HG03060 (cell line): ENCODE measurements around the gene HNRNPA3.
"Not testable (repeated sequence)": the region's sequence is repeated elsewhere in the genome, so short reads cannot be mapped to it uniquely, and the experiment has no call there.

Source experiments
- ATAC-seq: cut with Tn5 transposase; IDR thresholded peaks from one replicate; pipeline ENCODE4 v1.9.1; 2021; ENCODE audit warnings: low read depth, moderate number of reproducible peaks; ENCODE audit not compliant: unreplicated experiment

The HNRNPA3 gene

GRCh38 chr2:177188482-177189469 lies 23.8 kb upstream of the HNRNPA3 start:
- ATAC-seq = no peak

GRCh38 chr2:177190941-177191340 lies 21.7 kb upstream of the HNRNPA3 start:
- no peak for ATAC-seq

- no peak for ATAC-seq
Observed at GRCh38 chr2:177192788-177193187, 19.8 kb upstream of the HNRNPA3 start.

- ATAC-seq = no peak
Observed at GRCh38 chr2:177193240-177193639, 19.4 kb upstream of the HNRNPA3 start.

- no peak for ATAC-seq
Observed at GRCh38 chr2:177195194-177195593, 17.4 kb upstream of the HNRNPA3 start.

GRCh38 chr2:177200419-177200818 lies 12.2 kb upstream of the HNRNPA3 start:
- ATAC-seq = not testable (repeated sequence)

GRCh38 chr2:177201919-177202346 lies 10.7 kb upstream of the HNRNPA3 start:
- no peak for ATAC-seq

- no peak for ATAC-seq
Observed at GRCh38 chr2:177204417-177204816, 8.2 kb upstream of the HNRNPA3 start.

GRCh38 chr2:177207101-177207500 lies 5.5 kb upstream of the HNRNPA3 start:
- peak; percentile 54 for ATAC-seq

GRCh38 chr2:177211169-177211568 lies 1.4 kb upstream of the HNRNPA3 start:
- ATAC-seq = no peak

GRCh38 chr2:177211576-177212105 lies 953 bp upstream of the HNRNPA3 start:
- ATAC-seq = no peak

GRCh38 chr2:177212891-177213856 lies 580 bp downstream of the HNRNPA3 start:
- peak; percentile 29 for ATAC-seq

GRCh38 chr2:177217247-177217843 lies 4.8 kb downstream of the HNRNPA3 start:
- ATAC-seq = no peak

- ATAC-seq = not testable (repeated sequence)
Observed at GRCh38 chr2:177219787-177220186, 7.2 kb downstream of the HNRNPA3 start.

GRCh38 chr2:177221534-177221933 lies 8.9 kb downstream of the HNRNPA3 start:
- ATAC-seq = no peak

- ATAC-seq = no peak
Observed at GRCh38 chr2:177221970-177222369, 9.4 kb downstream of the HNRNPA3 start.

- ATAC-seq = not testable (repeated sequence)
Observed at GRCh38 chr2:177223436-177223835, 10.8 kb downstream of the HNRNPA3 start.

GRCh38 chr2:177225965-177226360 lies 13.4 kb downstream of the HNRNPA3 start:
- ATAC-seq = no peak

- no peak for ATAC-seq
Observed at GRCh38 chr2:177229442-177230242, 17.0 kb downstream of the HNRNPA3 start.
